ENCODE data around the gene JMJD7.

The JMJD7 gene

GRCh38 chr15:41847206-41847605 lies 19.3 kb downstream of the JMJD7 start:
- DNase-seq = no peak

GRCh38 chr15:41847981-41848380 lies 20.1 kb downstream of the JMJD7 start:
- DNase-seq = no peak

- no peak for DNase-seq
Measured at GRCh38 chr15:41848631-41849030, 20.7 kb downstream of the JMJD7 start.

GRCh38 chr15:41849204-41849603 lies 21.3 kb downstream of the JMJD7 start:
- DNase-seq = no peak

- DNase-seq = no peak
Measured at GRCh38 chr15:41849861-41850260, 22.0 kb downstream of the JMJD7 start.

- DNase-seq = no peak
Measured at GRCh38 chr15:41850482-41851166, 22.7 kb downstream of the JMJD7 start.

- no peak for DNase-seq
Measured at GRCh38 chr15:41851167-41851523, 23.3 kb downstream of the JMJD7 start.

- DNase-seq = no peak
Measured at GRCh38 chr15:41851755-41852370, 24.0 kb downstream of the JMJD7 start.

GRCh38 chr15:41852736-41853590 lies 25.1 kb downstream of the JMJD7 start:
- DNase-seq = no peak

- DNase-seq = no peak
Measured at GRCh38 chr15:41853831-41854230, 25.9 kb downstream of the JMJD7 start.

GRCh38 chr15:41854443-41854842 lies 26.6 kb downstream of the JMJD7 start:
- no peak for DNase-seq

- DNase-seq = no peak
Measured at GRCh38 chr15:41855261-41855961, 27.5 kb downstream of the JMJD7 start.

GRCh38 chr15:41856262-41856661 lies 28.4 kb downstream of the JMJD7 start:
- DNase-seq = no peak

- no peak for DNase-seq
Measured at GRCh38 chr15:41856716-41857115, 28.8 kb downstream of the JMJD7 start.

GRCh38 chr15:41857316-41857715 lies 29.4 kb downstream of the JMJD7 start:
- no peak for DNase-seq

- no peak for DNase-seq
Measured at GRCh38 chr15:41858756-41859155, 30.9 kb downstream of the JMJD7 start.

GRCh38 chr15:41860049-41860828 lies 32.3 kb downstream of the JMJD7 start:
- no peak for DNase-seq

- DNase-seq = no peak
Measured at GRCh38 chr15:41861736-41862356, 34.0 kb downstream of the JMJD7 start.

- no peak for DNase-seq
Measured at GRCh38 chr15:41862515-41863116, 34.7 kb downstream of the JMJD7 start.

- no peak for DNase-seq
Measured at GRCh38 chr15:41865490-41866055, 37.7 kb downstream of the JMJD7 start.

- DNase-seq = no peak
Measured at GRCh38 chr15:41866263-41866703, 38.4 kb downstream of the JMJD7 start.
